Gastrocnemius medialis (tissue), 4 donors: ENCODE results near the gene MRGPRD. TPM values are rescaled to one million over a fixed set of nuclear protein-coding genes. Genes with fewer than 3 reads are reported as not detected.

Experiments
- ATAC-seq, 2 donors: fragments of 150-250 bp; one replicate each; pipeline ENCODE4 v1.9.1; 2016
- DNase-seq, 2 donors: peaks; one replicate each; pipeline ENCODE4 v3.0.0-alpha.2; 2019
- H3K27ac ChIP-seq, 4 donors: fragments of 200-600 bp; sonication (generic); 1 replicate in 1 of 4; 2 replicates in 3 of 4; pipeline ENCODE4 v1.5.1; 2016 to 2018; ENCODE audit warnings: mild to moderate bottlenecking in 2 of 4, moderate library complexity in 1 of 4
- H3K27me3 ChIP-seq, 3 donors: fragments of 200-600 bp; sonication (generic) in 2 of 3; 1 replicate in 1 of 3; 2 replicates in 2 of 3; pipeline versions ENCODE4 v1.5.1 to v1.6.0; 2016 to 2019; ENCODE audit warnings: mild to moderate bottlenecking in 1 of 3, moderate library complexity in 1 of 3
- H3K36me3 ChIP-seq, 2 donors: fragments of 200-600 bp; sonication (generic) in 1 of 2; one replicate each; pipeline ENCODE4 v1.5.1; 2017 to 2018
- H3K4me1 ChIP-seq, 2 donors: fragments of 200-600 bp; sonication (generic) in 1 of 2; one replicate each; pipeline ENCODE4 v1.5.1; 2016 to 2017; ENCODE audit warnings: mild to moderate bottlenecking in 2 of 2
- H3K4me3 ChIP-seq, 4 donors: fragments of 200-600 bp; sonication (generic) in 3 of 4; 1 replicate in 1 of 4; 2 replicates in 3 of 4; pipeline ENCODE4 v1.5.1; 2016 to 2019; ENCODE audit warnings: mild to moderate bottlenecking in 2 of 4
- H3K9me3 ChIP-seq, 3 donors: fragments of 200-600 bp; sonication (generic) in 2 of 3; 1 replicate in 1 of 3; 2 replicates in 2 of 3; pipeline ENCODE4 v1.5.1; 2016 to 2019
- CTCF ChIP-seq, 5 experiments: fragments of 450-650 bp in 3 of 5; fragments of 200-600 bp in 2 of 5; sonication (generic) in 2 of 5; IDR thresholded peaks in 4 of 5; conservative IDR thresholded peaks in 1 of 5; 1 replicate in 4 of 5; 2 replicates in 1 of 5; pipeline ENCODE4 v1.5.1; 2016 to 2019; ENCODE audit warnings: antibody characterized with exemption in 5 of 5, mild to moderate bottlenecking in 3 of 5, moderate library complexity in 3 of 5
- POLR2A ChIP-seq, 2 donors: fragments of 450-650 bp; IDR thresholded peaks; one replicate each; pipeline ENCODE4 v1.6.1; 2017; ENCODE audit warnings: antibody characterized with exemption in 2 of 2, mild to moderate bottlenecking in 2 of 2, moderate library complexity in 2 of 2
- in situ Hi-C, 4 donors: fragments of 200-750 bp; cut with MboI; loops; one replicate each; pipeline versions ENCODE4 v1.15.0 to v1.8.0; 2017; ENCODE audit warnings: low sequenced_read_pairs in 4 of 4
- intact Hi-C: fragments of 100-400 bp; cut with DNase I; formaldehyde crosslinking; loops from one replicate; pipeline ENCODE4 v1.15.1; 2023; ENCODE audit warnings: low total_unique reads
- total RNA-seq, 4 donors: library from RNA; depleted of rRNA; stranded (reverse); fragments of >200 nt; gene quantifications; one replicate each; pipeline versions ENCODE4 v1.1.0 to v1.2.3, GENCODE V29; 2016

The MRGPRD gene
- total RNA-seq, 4 donors from 2014 or later = not detected

- Histone ChIP-seq H3K27ac (no peak overlapping the region), H3K4me1 (no peaks in the 10 kb centered on the region), H3K4me3 (no peak overlapping the region), H3K9me3 (no peaks in the 10 kb centered on the region), H3K27me3 (no peaks in the 10 kb centered on the region), H3K36me3 (peaks cover 0 to 81% of the 10 kb centered on the region in 2 donors)
- DNase-seq (no peak), ATAC-seq (no peak)
- in situ Hi-C loops (no loop called here), intact Hi-C loops (no loop called here)
- TF ChIP-seq POLR2A (IDR thresholded peaks at IDR 0.05) (no peak), CTCF (IDR thresholded peaks at IDR 0.05 in 4 of 5, conservative IDR thresholded peaks at IDR 0.05 in 1 of 5) (no peak)
Measured at GRCh38 chr11:68935516-68936357, 45.0 kb downstream of the MRGPRD start.

GRCh38 chr11:68935066-68935465 is 45.7 kb downstream of the MRGPRD start:
- no peaks in the 10 kb centered on the region for H3K4me1 ChIP-seq
- intact Hi-C loops = no loop called here
- in situ Hi-C loops = no loop called here

GRCh38 chr11:68934666-68935065 is 46.1 kb downstream of the MRGPRD start:
- ATAC-seq (no peak), DNase-seq (no peak)
- H3K27me3 ChIP-seq = no peaks in the 10 kb centered on the region
- no peaks in the 10 kb centered on the region for H3K4me1 ChIP-seq
- in situ Hi-C loops (no loop called here), intact Hi-C loops (no loop called here)
- no peaks in the 10 kb centered on the region for H3K9me3 ChIP-seq
- TF ChIP-seq POLR2A (IDR thresholded peaks at IDR 0.05) (no peak), CTCF (IDR thresholded peaks at IDR 0.05 in 4 of 5, conservative IDR thresholded peaks at IDR 0.05 in 1 of 5) (no peak)
- H3K4me3 ChIP-seq = no peak overlapping the region
- peaks cover 0 to 84% of the 10 kb centered on the region in 2 donors for H3K36me3 ChIP-seq
- no peak overlapping the region for H3K27ac ChIP-seq

More at GRCh38 chr11:68935066-68935465, 45.7 kb downstream of the MRGPRD start:
- Histone ChIP-seq H3K36me3 (peaks cover 0 to 84% of the 10 kb centered on the region in 2 donors), H3K27me3 (no peaks in the 10 kb centered on the region), H3K27ac (no peak overlapping the region), H3K9me3 (no peaks in the 10 kb centered on the region), H3K4me3 (no peak overlapping the region)
- TF ChIP-seq CTCF (IDR thresholded peaks at IDR 0.05 in 4 of 5, conservative IDR thresholded peaks at IDR 0.05 in 1 of 5) (no peak), POLR2A (IDR thresholded peaks at IDR 0.05) (no peak)
- no peak for ATAC-seq
- DNase-seq = no peak

GRCh38 chr11:68934321-68934645 is 46.5 kb downstream of the MRGPRD start:
- no peaks in the 10 kb centered on the region for H3K27me3 ChIP-seq
- in situ Hi-C loops = no loop called here
- intact Hi-C loops = no loop called here
- peaks cover 0 to 84% of the 10 kb centered on the region in 2 donors for H3K36me3 ChIP-seq
- no peaks in the 10 kb centered on the region for H3K9me3 ChIP-seq
- ATAC-seq (no peak), DNase-seq (no peak)
- H3K4me3 ChIP-seq = no peak overlapping the region
- peaks cover 0 to 2% of the 10 kb centered on the region in 2 donors for H3K4me1 ChIP-seq
- TF ChIP-seq POLR2A (IDR thresholded peaks at IDR 0.05) = no peak
- no peak overlapping the region for H3K27ac ChIP-seq

GRCh38 chr11:68933605-68934320 is 47.0 kb downstream of the MRGPRD start:
- TF ChIP-seq POLR2A (IDR thresholded peaks at IDR 0.05) = no peak
- TF ChIP-seq CTCF (IDR thresholded peaks at IDR 0.05 in 4 of 5, conservative IDR thresholded peaks at IDR 0.05 in 1 of 5) = no peak
- Histone ChIP-seq H3K9me3 (no peaks in the 10 kb centered on the region), H3K4me3 (no peak overlapping the region), H3K27me3 (no peaks in the 10 kb centered on the region), H3K27ac (no peak overlapping the region), H3K36me3 (peaks cover 0 to 82% of the 10 kb centered on the region in 2 donors), H3K4me1 (peaks cover 4 to 7% of the 10 kb centered on the region in 2 donors)
- DNase-seq (no peak), ATAC-seq (no peak)
- in situ Hi-C loops (no loop called here), intact Hi-C loops (no loop called here)
